ENCODE measurements around the gene ALOX5AP. TPM values are rescaled to one million over a fixed set of nuclear protein-coding genes. Genes with fewer than 3 reads are reported as not detected.

The ALOX5AP gene
- total and polyA plus RNA-seq, 10 of the 15 experiments (the other 5 are each of a cell fraction or from before 2014, with no cell fraction given), result 45.9 to 426 (median 109) TPM

- CTCF ChIA-PET, result interaction anchor here (1.0 to 2.0 kb wide), 3 partner anchors 11 to 16 kb away, joined by 3 to 7 read pairs (median 4); no protein-coding TSS in a partner anchor
- H3K79me2 ChIP-seq (ENCODE audit: control insufficient read depth, insufficient read depth, low read length), result no peaks in the 10 kb centered on the region
- BruUV-seq (replicated peaks), result no TSS peak
- no peaks in the 10 kb centered on the region for H3K36me3 ChIP-seq (ENCODE audit: control insufficient read depth in 2 of 2, insufficient read depth in 2 of 2, low read length in 1 of 2)
- H4K20me1 ChIP-seq (ENCODE audit: control insufficient read depth, insufficient read depth), result no peaks in the 10 kb centered on the region
- H3K9me3 ChIP-seq (replicated peaks; ENCODE audit: control insufficient read depth, insufficient read depth, low read length), result no peaks in the 10 kb centered on the region; the same call in 2 of the 3 replicates
- no peak for FAIRE-seq
- 52% methylated on average over 4 of the region's 4 CpGs for WGBS (ENCODE audit: insufficient coverage, insufficient replicate concordance, low lambda C conversion rate, missing lambda C conversion rate)
- H3K9ac ChIP-seq (ENCODE audit: control insufficient read depth, insufficient read depth, low read length), result no peak overlapping the region
- no peak for DNase-seq (ENCODE audit: low read depth, low spot score)
- intact Hi-C loops (cut with micrococcal nuclease; ENCODE audit: unreplicated experiment) (loop anchor here (2.0 kb wide), 1 partner anchor 13 kb away; the partner anchor contains the start of gene ALOX5AP), in situ Hi-C loops (cut with MboI) (no loop called here)
- POLR2A ChIA-PET, result interaction anchor here (1.1 to 1.3 kb wide), 2 partner anchors 13 to 17 kb away, joined by 3 to 5 read pairs; partner anchors contain the start of gene ALOX5AP
- RAD21 ChIA-PET (ENCODE audit: unreplicated experiment), result interaction anchor here (0.7 to 0.9 kb wide), 2 partner anchors 12 to 18 kb away, joined by 3 read pairs; no protein-coding TSS in a partner anchor
- H3K4me2 ChIP-seq (ENCODE audit: control insufficient read depth, insufficient read depth), result no peak overlapping the region
- H3K27me3 ChIP-seq (replicated peaks in 1 of 2; ENCODE audit: control insufficient read depth in 2 of 2, insufficient read depth in 2 of 2, low read length in 1 of 2), result no peaks in the 10 kb centered on the region
- H3K4me3 ChIP-seq, result no peak overlapping the region
- ATAC-seq, result no peak
- no peak overlapping the region for H2AFZ ChIP-seq (ENCODE audit: control insufficient read depth, low read depth, low read length)
- H3K27ac ChIP-seq (ENCODE audit: control insufficient read depth, insufficient read depth), result no peak overlapping the region
- peaks cover 29% of the 10 kb centered on the region for H3K4me1 ChIP-seq (ENCODE audit: control insufficient read depth, insufficient read depth, low read length)
- SMC1A ChIA-PET (ENCODE audit: uncharacterized antibody, unreplicated experiment), result interaction anchor here (1.0 to 4.5 kb wide), 6 partner anchors 12 to 106 kb away, joined by 3 to 28 read pairs (median 6); partner anchors contain the start of gene ALOX5AP
- TF ChIP-seq CEBPB (IDR thresholded peaks at IDR 0.05; ENCODE audit: borderline replicate concordance in 1 of 2, low read depth in 2 of 2, low read length in 2 of 2) (no peak), BCL11A (IDR thresholded peaks at IDR 0.05; ENCODE audit: low read depth, low read length) (no peak), HCFC1 (IDR thresholded peaks at IDR 0.05; ENCODE audit: low read length) (no peak), ZNF622 (IDR thresholded peaks at IDR 0.05) (no peak), ZBTB4 (CRISPR knock-in tag; IDR thresholded peaks at IDR 0.05) (no peak), NR2C2 (IDR thresholded peaks at IDR 0.05; ENCODE audit: borderline replicate concordance, control insufficient read depth, insufficient read length, low read depth) (no peak), CREM (IDR thresholded peaks at IDR 0.05; ENCODE audit: low read depth) (no peak), SREBF2 (IDR thresholded peaks at IDR 0.05; ENCODE audit: low read length) (no peak), USF2 (IDR thresholded peaks at IDR 0.05; ENCODE audit: borderline replicate concordance, low read depth, low read length) (no peak), HDGF (IDR thresholded peaks at IDR 0.05) (no peak), YBX1 (IDR thresholded peaks at IDR 0.05) (no peak), REST (IDR thresholded peaks at IDR 0.05; ENCODE audit: low read depth, low read length) (no peak), BCL3 (IDR thresholded peaks at IDR 0.05; ENCODE audit: borderline replicate concordance, insufficient read depth, low read depth, low read length, poor library complexity, severe bottlenecking) (no peak), TARDBP (IDR thresholded peaks at IDR 0.05; ENCODE audit: borderline replicate concordance) (no peak), ASH2L (IDR thresholded peaks at IDR 0.05; ENCODE audit: borderline replicate concordance, low read depth) (no peak)
These were observed 13.4 kb upstream of the ALOX5AP start for GRCh38 chr13:30721936-30722335.

Data from GM12878 (cell line).